IPS-15b (cell line): ENCODE results near the gene AKAP9.
"Not testable (repeated sequence)": the region's sequence is repeated elsewhere in the genome, so short reads cannot be mapped to it uniquely, and the experiment has no call there.

Experiments used
- H3K27me3 ChIP-seq: one replicate; pipeline ENCODE4 v1.6.1; 2013; ENCODE audit warnings: low read length; ENCODE audit not compliant: control insufficient read depth, insufficient read depth
- H3K36me3 ChIP-seq: one replicate; pipeline ENCODE4 v1.6.1; 2013; ENCODE audit warnings: low read length; ENCODE audit not compliant: control insufficient read depth, insufficient read depth
- H3K4me1 ChIP-seq: one replicate; pipeline ENCODE4 v1.6.1; 2013; ENCODE audit warnings: mild to moderate bottlenecking, low read length; ENCODE audit not compliant: control insufficient read depth, insufficient read depth
- H3K4me3 ChIP-seq: one replicate; pipeline ENCODE4 v1.5.1; 2013; ENCODE audit warnings: low read depth, low read length
- H3K9ac ChIP-seq: one replicate; pipeline ENCODE4 v1.6.1; 2013; ENCODE audit warnings: low read depth, mild to moderate bottlenecking, low read length
- H3K9me3 ChIP-seq: one replicate; pipeline ENCODE4 v1.6.1; 2013; ENCODE audit warnings: mild to moderate bottlenecking, low read length; ENCODE audit not compliant: control insufficient read depth, insufficient read depth

The AKAP9 gene

DNA sequence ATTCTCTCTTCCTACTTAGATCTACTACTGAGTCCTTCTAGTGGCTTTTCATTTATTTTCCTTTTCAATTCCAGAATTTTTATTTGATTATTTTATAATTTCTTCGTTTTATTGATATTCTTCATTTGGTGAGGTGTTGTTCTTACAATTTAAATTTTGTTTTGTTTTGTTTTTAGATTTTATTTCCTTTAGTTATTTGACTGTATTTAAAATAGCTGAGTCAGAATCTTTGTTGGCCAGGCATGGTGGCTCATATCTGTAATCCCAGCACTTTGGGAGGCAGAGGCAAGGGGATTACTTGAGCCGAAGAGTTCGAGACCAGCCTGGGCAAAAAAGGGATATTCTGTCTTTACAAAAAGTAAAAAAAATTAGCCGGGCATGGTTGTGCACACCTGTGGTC is 36.1 kb downstream of the AKAP9 start:
- H3K9ac ChIP-seq, result no peak overlapping the region
- no peaks in the 10 kb centered on the region for H3K36me3 ChIP-seq
- H3K4me3 ChIP-seq, result no peak overlapping the region
- H3K27me3 ChIP-seq, result no peaks in the 10 kb centered on the region
- H3K9me3 ChIP-seq, result no peaks in the 10 kb centered on the region
- no peaks in the 10 kb centered on the region for H3K4me1 ChIP-seq

DNA sequence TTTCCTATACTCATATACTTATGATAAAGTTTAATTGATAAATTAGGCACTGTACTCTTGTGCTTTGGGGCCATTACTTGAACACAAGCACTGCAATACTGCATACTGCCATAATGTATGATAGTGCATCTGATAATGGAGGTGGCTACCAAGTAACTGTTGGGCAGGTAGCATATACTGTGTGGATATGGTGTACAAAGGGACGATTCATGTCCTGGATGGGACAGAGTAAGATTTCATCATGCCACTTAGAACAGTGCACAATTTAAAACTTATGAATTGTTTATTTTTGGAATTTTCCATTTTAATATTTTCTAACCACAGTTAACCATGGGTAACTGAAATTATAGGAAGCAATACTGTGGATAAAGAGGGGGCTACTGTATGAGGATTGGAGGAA is 38.9 kb downstream of the AKAP9 start:
- no peaks in the 10 kb centered on the region for H3K27me3 ChIP-seq
- no peaks in the 10 kb centered on the region for H3K4me1 ChIP-seq
- no peak overlapping the region for H3K9ac ChIP-seq
- H3K36me3 ChIP-seq, result no peaks in the 10 kb centered on the region
- no peaks in the 10 kb centered on the region for H3K9me3 ChIP-seq
- no peak overlapping the region for H3K4me3 ChIP-seq

DNA sequence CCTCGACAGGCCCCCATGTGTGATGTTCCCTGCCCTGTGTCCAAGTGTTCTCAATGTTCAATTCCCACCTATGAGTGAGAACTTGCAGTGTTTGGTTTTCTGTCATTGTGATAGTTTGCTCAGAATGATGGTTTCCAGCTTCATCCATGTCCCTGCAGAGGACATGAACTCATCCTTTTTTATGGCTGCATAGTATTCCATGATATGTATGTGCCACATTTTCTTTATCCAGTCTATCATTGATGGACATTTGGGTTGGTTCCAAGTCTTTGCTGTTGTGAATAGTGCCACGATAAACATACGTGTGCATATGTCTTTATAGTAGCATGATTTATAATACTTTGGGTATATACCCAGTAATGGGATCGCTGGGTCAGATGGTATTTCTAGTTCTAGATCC is 41.7 kb downstream of the AKAP9 start:
- not testable (repeated sequence) for H3K4me1 ChIP-seq, H3K4me3 ChIP-seq, H3K9ac ChIP-seq, H3K9me3 ChIP-seq, H3K27me3 ChIP-seq, H3K36me3 ChIP-seq

DNA sequence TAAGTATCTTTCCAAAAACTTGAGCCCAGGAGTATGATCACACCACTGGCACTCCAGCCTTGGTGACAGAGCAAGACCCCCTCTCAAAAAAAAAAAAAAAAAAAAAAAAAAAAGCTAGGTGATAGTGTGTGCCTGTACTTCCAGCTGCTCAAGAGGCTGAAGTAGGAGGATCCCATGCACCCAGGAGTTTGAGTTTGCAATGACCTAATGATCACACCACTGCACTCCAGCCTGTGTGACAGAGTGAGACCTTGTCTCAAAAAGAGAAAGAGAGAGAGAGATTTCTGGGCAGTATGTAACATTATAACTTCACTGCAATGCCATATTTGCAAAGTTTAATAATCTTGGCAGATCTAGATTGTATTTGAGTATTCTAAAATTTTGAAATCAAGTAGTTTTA is 47.6 kb downstream of the AKAP9 start:
- no peaks in the 10 kb centered on the region for H3K36me3 ChIP-seq
- H3K4me1 ChIP-seq, result no peaks in the 10 kb centered on the region
- H3K4me3 ChIP-seq, result no peak overlapping the region
- H3K9ac ChIP-seq, result no peak overlapping the region
- no peaks in the 10 kb centered on the region for H3K27me3 ChIP-seq
- no peaks in the 10 kb centered on the region for H3K9me3 ChIP-seq

DNA sequence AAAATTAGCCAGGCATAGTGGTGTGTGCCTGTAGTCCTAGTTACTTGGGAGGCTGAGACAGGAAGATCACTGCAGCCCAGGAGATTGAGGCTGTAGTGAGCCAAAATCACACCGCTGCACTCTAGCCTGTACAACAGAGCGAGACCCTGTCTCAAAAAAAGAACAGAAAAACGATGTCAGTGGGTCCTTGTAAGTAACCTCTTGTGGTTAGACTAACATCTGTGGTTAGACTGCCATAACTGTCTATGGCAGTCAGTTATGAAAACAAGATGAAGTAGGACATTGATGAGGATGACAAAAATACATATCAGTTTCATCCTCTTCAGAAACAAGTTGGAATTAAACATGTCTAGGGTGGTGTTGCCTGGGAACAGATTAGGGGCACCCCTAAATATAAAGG is 53.3 kb downstream of the AKAP9 start:
- Histone ChIP-seq H3K27me3 (no peaks in the 10 kb centered on the region), H3K9ac (no peak overlapping the region), H3K9me3 (no peaks in the 10 kb centered on the region), H3K36me3 (no peaks in the 10 kb centered on the region), H3K4me1 (no peaks in the 10 kb centered on the region), H3K4me3 (no peak overlapping the region)

DNA sequence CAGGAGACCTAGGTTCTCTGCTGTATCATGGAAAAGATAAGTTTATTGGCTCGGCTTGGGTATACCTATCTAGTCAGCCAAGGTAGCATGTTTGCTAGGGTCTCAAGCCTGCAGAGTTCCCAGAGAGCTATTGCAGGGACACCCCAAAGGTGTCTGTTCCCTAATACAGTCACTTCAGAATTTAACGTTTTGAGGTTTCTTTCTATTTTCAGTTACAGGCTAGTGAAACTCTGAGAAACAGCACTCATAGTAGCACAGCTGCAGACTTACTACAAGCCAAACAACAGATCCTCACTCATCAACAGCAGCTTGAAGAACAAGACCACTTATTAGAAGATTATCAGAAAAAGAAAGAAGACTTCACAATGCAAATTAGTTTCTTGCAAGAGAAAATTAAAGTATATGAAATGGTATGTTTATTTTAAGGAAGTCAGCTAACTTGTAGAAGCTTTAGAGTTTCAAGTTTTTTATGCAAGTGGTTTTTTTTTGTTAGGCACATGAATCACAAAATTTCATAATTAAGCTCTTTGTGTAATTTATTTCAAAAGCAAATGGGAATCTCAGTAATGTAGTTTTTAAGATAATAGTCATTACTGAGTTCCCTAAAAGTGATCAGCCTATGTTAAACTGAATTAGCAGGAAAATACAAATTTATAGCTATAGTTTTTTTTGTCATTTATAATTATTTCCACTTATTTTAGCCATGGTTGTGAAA is 54.9 kb downstream of the AKAP9 start:
- Histone ChIP-seq H3K4me1 (no peaks in the 10 kb centered on the region), H3K27me3 (no peaks in the 10 kb centered on the region), H3K9ac (no peak overlapping the region), H3K4me3 (no peak overlapping the region), H3K36me3 (no peaks in the 10 kb centered on the region), H3K9me3 (no peaks in the 10 kb centered on the region)

DNA sequence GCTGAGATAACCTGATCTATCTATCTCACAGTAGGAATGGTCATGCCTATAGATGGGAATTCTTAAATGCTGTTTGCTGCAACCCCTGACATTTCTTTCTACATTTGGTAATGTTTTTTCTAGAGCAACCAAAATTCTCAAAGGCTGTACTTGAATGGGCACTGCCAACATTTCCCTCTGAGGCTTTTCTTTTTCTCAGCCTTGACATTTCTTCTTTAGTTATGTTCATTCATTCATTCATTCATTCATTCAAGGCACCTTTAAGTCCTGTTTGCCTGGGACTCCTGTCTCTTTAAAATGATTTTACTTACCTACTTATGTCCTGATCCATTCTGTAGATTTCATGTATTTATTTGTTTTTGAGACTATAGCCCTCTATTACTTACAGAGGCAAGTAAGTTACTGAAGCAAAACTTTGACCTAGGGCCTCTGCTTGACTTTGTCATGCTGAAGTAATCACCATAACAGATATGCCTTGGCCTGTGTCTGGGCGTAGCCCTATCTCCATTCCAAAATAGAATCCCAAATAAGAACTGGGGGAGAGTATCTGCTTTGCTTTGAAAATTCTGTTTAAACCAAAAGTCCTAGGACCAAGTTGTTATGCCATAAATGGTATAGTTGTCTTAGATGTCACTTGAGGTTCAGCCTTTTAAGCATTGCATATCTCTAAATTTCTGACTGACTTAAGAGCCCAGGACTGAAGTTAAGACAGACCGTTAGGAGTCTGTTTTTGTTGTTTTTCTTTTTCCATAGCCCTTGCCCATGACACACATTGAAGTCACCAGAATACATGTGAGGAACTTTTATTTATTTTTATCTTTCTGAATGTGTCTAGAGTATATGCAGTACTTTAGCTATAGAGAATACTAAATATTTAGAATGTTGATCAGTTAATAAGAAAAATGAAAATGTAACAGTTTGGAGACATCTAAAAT is 59.2 kb downstream of the AKAP9 start:
- no peaks in the 10 kb centered on the region for H3K4me1 ChIP-seq
- H3K36me3 ChIP-seq, result peaks cover 4% of the 10 kb centered on the region
- H3K27me3 ChIP-seq, result no peaks in the 10 kb centered on the region
- H3K4me3 ChIP-seq, result no peak overlapping the region
- H3K9ac ChIP-seq, result no peak overlapping the region
- H3K9me3 ChIP-seq, result no peaks in the 10 kb centered on the region

DNA sequence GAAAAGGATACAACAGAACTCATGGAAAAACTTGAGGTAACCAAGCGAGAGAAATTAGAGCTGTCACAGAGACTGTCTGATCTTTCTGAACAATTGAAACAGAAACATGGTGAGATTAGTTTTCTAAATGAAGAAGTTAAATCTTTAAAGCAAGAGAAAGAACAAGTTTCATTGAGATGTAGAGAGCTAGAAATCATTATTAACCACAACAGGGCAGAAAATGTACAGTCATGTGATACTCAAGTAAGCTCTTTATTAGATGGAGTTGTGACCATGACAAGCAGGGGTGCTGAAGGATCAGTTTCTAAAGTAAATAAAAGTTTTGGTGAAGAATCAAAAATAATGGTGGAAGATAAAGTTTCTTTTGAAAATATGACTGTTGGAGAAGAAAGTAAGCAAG is 62.1 kb downstream of the AKAP9 start:
- no peak overlapping the region for H3K9ac ChIP-seq
- H3K9me3 ChIP-seq, result no peaks in the 10 kb centered on the region
- no peaks in the 10 kb centered on the region for H3K4me1 ChIP-seq
- H3K4me3 ChIP-seq, result no peak overlapping the region
- no peaks in the 10 kb centered on the region for H3K27me3 ChIP-seq
- H3K36me3 ChIP-seq, result peaks cover 8% of the 10 kb centered on the region

DNA sequence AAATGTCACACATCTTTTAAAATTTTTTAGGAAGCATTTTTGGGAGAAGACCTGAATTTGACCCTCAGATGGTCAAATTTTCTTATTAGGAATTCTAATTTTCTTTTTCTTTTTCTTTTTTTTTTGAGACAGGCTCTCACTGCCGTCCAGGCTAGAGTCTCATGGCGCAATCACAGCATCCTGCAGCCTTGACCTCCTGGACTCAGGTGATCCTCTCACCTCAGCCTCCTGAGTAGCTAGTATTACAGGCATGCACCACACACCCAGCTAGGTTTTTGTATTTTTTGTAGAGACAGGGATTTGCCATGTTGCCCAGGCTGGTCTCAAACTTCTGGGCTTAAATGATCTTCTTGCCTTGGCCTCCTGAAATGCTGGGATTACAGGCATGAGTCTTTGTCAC is 65.4 kb downstream of the AKAP9 start:
- Histone ChIP-seq H3K4me3 (no peak overlapping the region), H3K9ac (no peak overlapping the region), H3K27me3 (no peaks in the 10 kb centered on the region), H3K4me1 (no peaks in the 10 kb centered on the region), H3K9me3 (peaks cover 2% of the 10 kb centered on the region), H3K36me3 (peaks cover 7% of the 10 kb centered on the region)

DNA sequence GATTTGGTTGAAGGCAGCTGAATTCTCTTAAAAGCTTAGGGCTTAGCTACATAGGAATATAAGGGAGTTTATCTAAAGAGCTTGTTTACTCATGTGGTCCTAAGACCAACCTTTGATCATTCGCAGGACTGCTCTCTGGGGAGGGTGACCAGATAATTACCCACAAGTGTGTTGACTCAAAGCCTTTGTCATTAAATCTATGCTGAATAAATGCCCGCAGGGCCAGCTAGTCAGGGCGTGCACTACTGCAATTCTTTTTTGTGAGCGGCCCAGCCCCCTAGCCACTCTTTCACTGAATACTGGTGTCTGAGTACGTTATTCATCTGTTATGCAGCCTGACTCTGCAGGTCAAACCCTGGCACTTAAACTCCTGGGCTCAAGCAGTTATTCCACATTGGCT is 69.6 kb downstream of the AKAP9 start:
- peaks cover 3% of the 10 kb centered on the region for H3K36me3 ChIP-seq
- H3K4me3 ChIP-seq, result no peak overlapping the region
- H3K9me3 ChIP-seq, result peaks cover 2% of the 10 kb centered on the region
- H3K9ac ChIP-seq, result no peak overlapping the region
- H3K27me3 ChIP-seq, result no peaks in the 10 kb centered on the region
- no peaks in the 10 kb centered on the region for H3K4me1 ChIP-seq

DNA sequence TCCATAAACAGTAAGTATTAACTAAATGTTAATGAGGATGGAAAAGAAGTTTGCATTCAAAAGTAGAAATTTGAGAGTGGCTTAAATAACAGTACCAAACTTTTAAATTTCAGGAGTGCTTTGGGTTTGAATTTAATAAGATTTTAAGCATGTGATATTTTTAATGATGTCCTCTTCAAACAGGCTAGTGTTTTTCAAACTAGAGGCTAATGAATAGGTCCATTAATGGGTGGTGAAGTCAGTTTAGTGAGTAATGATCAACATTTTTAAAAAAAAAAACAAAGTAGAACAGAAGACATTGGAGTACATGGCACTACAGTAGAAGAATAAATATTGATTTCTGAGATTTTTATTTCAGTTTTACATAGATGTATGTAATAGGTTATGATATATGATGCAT is 72.9 kb downstream of the AKAP9 start:
- peaks cover 2% of the 10 kb centered on the region for H3K9me3 ChIP-seq
- H3K4me3 ChIP-seq, result no peak overlapping the region
- H3K9ac ChIP-seq, result no peak overlapping the region
- no peaks in the 10 kb centered on the region for H3K27me3 ChIP-seq
- H3K4me1 ChIP-seq, result no peaks in the 10 kb centered on the region
- no peaks in the 10 kb centered on the region for H3K36me3 ChIP-seq

DNA sequence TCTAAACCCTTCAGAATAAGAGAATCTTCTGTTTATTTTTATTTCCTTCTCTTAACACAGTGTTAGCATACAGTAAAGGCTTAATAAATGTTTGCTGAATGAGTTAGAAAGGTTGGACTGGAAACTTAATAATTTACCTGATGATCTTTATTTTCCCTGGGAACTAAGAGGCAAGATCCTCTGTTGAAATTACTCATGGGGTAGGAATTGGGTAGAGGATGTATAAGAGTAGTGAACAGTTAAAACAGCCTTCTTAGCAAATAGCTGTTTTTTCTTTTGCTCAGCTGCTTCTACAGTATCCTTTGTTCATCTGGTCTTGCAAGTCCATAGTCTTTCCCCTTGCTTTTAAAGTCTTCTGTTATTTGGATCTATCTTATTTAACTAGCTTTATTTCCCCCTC is 80.0 kb downstream of the AKAP9 start:
- no peaks in the 10 kb centered on the region for H3K27me3 ChIP-seq
- H3K9me3 ChIP-seq, result no peaks in the 10 kb centered on the region
- no peak overlapping the region for H3K9ac ChIP-seq
- no peak overlapping the region for H3K4me3 ChIP-seq
- no peaks in the 10 kb centered on the region for H3K4me1 ChIP-seq
- peaks cover 3% of the 10 kb centered on the region for H3K36me3 ChIP-seq
